Suprapubic skin (tissue), 4 donors: ENCODE results near the gene LRRC8E. TPM values are rescaled to one million over a fixed set of nuclear protein-coding genes. Genes with fewer than 3 reads are reported as not detected.
"Not testable (repeated sequence)": the region's sequence is repeated elsewhere in the genome, so short reads cannot be mapped to it uniquely, and the experiment has no call there.

Experiments
- DNase-seq, 2 donors: peaks; one replicate each; pipeline ENCODE4 v3.0.0-alpha.2; 2019; ENCODE audit warnings: low spot score in 2 of 2
- H3K27ac ChIP-seq: fragments of 200-600 bp; sonication (generic); one replicate; pipeline ENCODE4 v1.5.1; 2019
- H3K27me3 ChIP-seq: fragments of 200-600 bp; sonication (generic); one replicate; pipeline ENCODE4 v1.5.1; 2019
- H3K36me3 ChIP-seq: fragments of 200-600 bp; sonication (generic); one replicate; pipeline ENCODE4 v1.5.1; 2019
- H3K4me1 ChIP-seq: fragments of 200-600 bp; sonication (generic); one replicate; pipeline ENCODE4 v1.5.1; 2019
- H3K4me3 ChIP-seq: fragments of 200-600 bp; sonication (generic); one replicate; pipeline ENCODE4 v1.5.1; 2019; ENCODE audit warnings: mild to moderate bottlenecking
- H3K9me3 ChIP-seq: fragments of 200-600 bp; sonication (generic); one replicate; pipeline ENCODE4 v1.5.1; 2019
- CTCF ChIP-seq, 2 donors: fragments of 200-600 bp in 1 of 2; fragments of 450-650 bp in 1 of 2; sonication (generic) in 1 of 2; IDR thresholded peaks; one replicate each; pipeline ENCODE4 v1.5.1; 2016 to 2019; ENCODE audit warnings: antibody characterized with exemption in 2 of 2, mild to moderate bottlenecking in 1 of 2, moderate library complexity in 1 of 2
- EP300 ChIP-seq: sonication (generic); formaldehyde crosslinking; IDR thresholded peaks from one replicate; pipeline ENCODE4 v1.6.1; 2017; ENCODE audit warnings: antibody characterized with exemption
- POLR2A ChIP-seq, 2 donors: fragments of 450-650 bp; IDR thresholded peaks; one replicate each; pipeline ENCODE4 v1.6.1; 2017; ENCODE audit warnings: antibody characterized with exemption in 2 of 2, mild to moderate bottlenecking in 2 of 2, moderate library complexity in 2 of 2
- POLR2AphosphoS5 ChIP-seq, 3 donors: sonication (generic); formaldehyde crosslinking; IDR thresholded peaks; one replicate each; pipeline ENCODE4 v1.6.1; 2017; ENCODE audit warnings: antibody characterized with exemption in 3 of 3
- WGBS: methylation state at CpG from one replicate; pipeline ENCODE4 v1.1.5; 2018; 5-methylcytosine and 5-hydroxymethylcytosine counted together
- total RNA-seq, 4 donors: library from RNA; depleted of rRNA; stranded (reverse); fragments of >200 nt; gene quantifications; one replicate each; pipeline ENCODE4 v1.1.0, GENCODE V29; 2016

The LRRC8E gene
- total RNA-seq, 4 donors from 2014 or later = 15.2 to 41.6 (median 30.9) TPM

- TF ChIP-seq EP300 (no peak), POLR2A (IDR thresholded peaks at IDR 0.05) (no peak), POLR2AphosphoS5 (IDR thresholded peaks at IDR 0.05) (no peak), CTCF (IDR thresholded peaks at IDR 0.05) (no peak)
- Histone ChIP-seq H3K27me3 (no peaks in the 10 kb centered on the region), H3K4me3 (no peak overlapping the region), H3K4me1 (peaks cover 9% of the 10 kb centered on the region), H3K27ac (no peak overlapping the region), H3K36me3 (peaks cover 6% of the 10 kb centered on the region), H3K9me3 (no peaks in the 10 kb centered on the region)
- DNase-seq = no peak
- WGBS = 90% methylated on average over 14 of the region's 16 CpGs
Measured at GRCh38 chr19:7856109-7856591, 32.2 kb upstream of the LRRC8E start.

GRCh38 chr19:7856679-7857663, 31.3 kb upstream of the LRRC8E start:
- no peak for DNase-seq
- Histone ChIP-seq H3K27me3 (no peaks in the 10 kb centered on the region), H3K36me3 (peaks cover 6% of the 10 kb centered on the region), H3K4me1 (peaks cover 16% of the 10 kb centered on the region), H3K9me3 (no peaks in the 10 kb centered on the region), H3K27ac (no peak overlapping the region), H3K4me3 (no peak overlapping the region)
- WGBS = 89% methylated on average over 38 of the region's 38 CpGs
- TF ChIP-seq EP300 = no peak

- no peak for TF ChIP-seq POLR2A (IDR thresholded peaks at IDR 0.05)
- no peak for TF ChIP-seq EP300
- no peak for TF ChIP-seq POLR2AphosphoS5 (IDR thresholded peaks at IDR 0.05)
- no peak for TF ChIP-seq CTCF (IDR thresholded peaks at IDR 0.05)
- H3K9me3 ChIP-seq = no peaks in the 10 kb centered on the region
- 70% methylated on average over 3 of the region's 8 CpGs for WGBS
- H3K4me1 ChIP-seq = peaks cover 22% of the 10 kb centered on the region
- H3K4me3 ChIP-seq = no peak overlapping the region
- peaks cover 6% of the 10 kb centered on the region for H3K36me3 ChIP-seq
- no peak overlapping the region for H3K27ac ChIP-seq
- H3K27me3 ChIP-seq = no peaks in the 10 kb centered on the region
- no peak for DNase-seq
Measured at GRCh38 chr19:7857727-7858108, 30.6 kb upstream of the LRRC8E start.

- Histone ChIP-seq H3K27me3 (no peaks in the 10 kb centered on the region), H3K9me3 (no peaks in the 10 kb centered on the region), H3K4me3 (no peak overlapping the region), H3K27ac (no peak overlapping the region), H3K36me3 (peaks cover 6% of the 10 kb centered on the region), H3K4me1 (peaks cover 17% of the 10 kb centered on the region)
- no peak for TF ChIP-seq POLR2A (IDR thresholded peaks at IDR 0.05)
- no peak for TF ChIP-seq EP300
- no peak for TF ChIP-seq CTCF (IDR thresholded peaks at IDR 0.05)
- TF ChIP-seq POLR2AphosphoS5 (IDR thresholded peaks at IDR 0.05) = no peak
- 71% methylated on average over 10 of the region's 29 CpGs for WGBS
- no peak for DNase-seq
Measured at GRCh38 chr19:7858109-7858770, 30.1 kb upstream of the LRRC8E start.

GRCh38 chr19:7859087-7859486, 29.2 kb upstream of the LRRC8E start:
- H3K4me3 ChIP-seq, H3K9me3 ChIP-seq, H3K36me3 ChIP-seq, H3K27ac ChIP-seq, DNase-seq, H3K27me3 ChIP-seq: not testable (repeated sequence)
- peaks cover 13% of the 10 kb centered on the region for H3K4me1 ChIP-seq
- 99% methylated on average over 7 of the region's 8 CpGs for WGBS
